K562 (cell line): ENCODE results near the gene TEX13C. TPM values are rescaled to one million over a fixed set of nuclear protein-coding genes. Genes with fewer than 3 reads are reported as not detected.

Experiments used
- ATAC-seq: fragments of 200-7000 bp; cut with Tn5 transposase; 3 replicates; pipeline ENCODE4 v1.9.1; 2020; ENCODE audit warnings: moderate library complexity
- BruUV-seq: library from RNA; stranded (reverse); fragments of 400-500 nt; replicated peaks from 2 replicates; lab custom pipeline; 2021; lab: Mats Ljungman, UMichigan
- CTCF ChIA-PET: fragments of 300-600 bp; formaldehyde crosslinking; extraction: SDS; loops from one replicate; lab custom pipeline; 2021; ENCODE audit warnings: low intra/inter-chr PET ratio; lab: Yijun Ruan, JAX
- POLR2A ChIA-PET: fragments of 300-600, 350-650 bp; sonication (Branson Sonifier 250); formaldehyde crosslinking; extraction: SDS; loops from one replicate; lab custom pipeline; 2021; ENCODE audit warnings: antibody characterized with exemption, inconsistent platforms; lab: Yijun Ruan, JAX
- DNase-seq, 4 experiments: peaks; one replicate each; pipeline versions ENCODE4 v3.0.0 to v3.0.0-alpha.2; 2011 to 2018; ENCODE audit warnings: low spot score in 3 of 4, mixed read lengths in 3 of 4; ENCODE audit errors: extremely low read depth in 1 of 4
- FAIRE-seq: peaks from 2 replicates; lab custom pipeline; 2011; peaks lifted over from hg19 to GRCh38; lab: Jason Lieb, UNC
- H2AFZ ChIP-seq: 2 replicates; pipeline ENCODE4 v1.6.0; 2011; ENCODE audit warnings: low read depth, low read length, control low read depth, inconsistent platforms
- H3K27ac ChIP-seq: fragments of 200-600 bp; 3 replicates; pipeline ENCODE4 v1.8.0; 2011; ENCODE audit warnings: low read depth, mild to moderate bottlenecking, control low read depth, inconsistent platforms, low read length, moderate library complexity, mixed read lengths; ENCODE audit errors: extremely low read depth
- H3K27me3 ChIP-seq, 2 experiments: fragments of 300-600 bp in 1 of 2; 2 replicates in 1 of 2; 3 replicates in 1 of 2; pipeline versions ENCODE4 v1.6.0 to v1.8.0; 2011; ENCODE audit warnings: inconsistent platforms in 2 of 2, low read length in 2 of 2, mild to moderate bottlenecking in 1 of 2, mixed read lengths in 1 of 2, moderate library complexity in 1 of 2; ENCODE audit not compliant: control insufficient read depth in 2 of 2, insufficient read depth in 2 of 2
- H3K36me3 ChIP-seq: fragments of 300-600 bp; 3 replicates; pipeline ENCODE4 v1.8.0; 2011; ENCODE audit warnings: mild to moderate bottlenecking, low read length, inconsistent platforms; ENCODE audit not compliant: control insufficient read depth, insufficient read depth
- H3K4me1 ChIP-seq, 2 experiments: fragments of 200-600 bp in 1 of 2; replicated peaks in 1 of 2; 2 replicates in 1 of 2; 3 replicates in 1 of 2; pipeline versions ENCODE4 v1.5.1 to v1.8.0; 2011; ENCODE audit warnings: inconsistent platforms in 2 of 2, low read length in 2 of 2, mild to moderate bottlenecking in 1 of 2, mixed read lengths in 1 of 2, moderate library complexity in 1 of 2; ENCODE audit not compliant: control insufficient read depth in 2 of 2, insufficient read depth in 2 of 2
- H3K4me2 ChIP-seq: 2 replicates; pipeline ENCODE4 v1.6.1; 2011; ENCODE audit warnings: low read length, control low read depth, inconsistent platforms, mixed read lengths; ENCODE audit not compliant: insufficient read depth
- H3K4me3 ChIP-seq: fragments of 200-600 bp; sonication (generic), shearing (Covaris generic); 2 replicates; pipeline ENCODE4 v1.5.1; 2016; ENCODE audit warnings: control low read depth, inconsistent platforms
- H3K79me2 ChIP-seq: fragments of 200-600 bp; 3 replicates; pipeline ENCODE4 v1.8.0; 2011; ENCODE audit warnings: low read length, inconsistent platforms; ENCODE audit not compliant: control insufficient read depth, insufficient read depth
- H3K9ac ChIP-seq, 2 experiments: 2 replicates each; pipeline versions ENCODE4 v1.6.0 to v1.6.1; 2011; ENCODE audit warnings: low read depth in 2 of 2, low read length in 2 of 2, control low read depth in 1 of 2, inconsistent platforms in 1 of 2, mild to moderate bottlenecking in 1 of 2, mixed read lengths in 1 of 2; ENCODE audit not compliant: insufficient read depth in 1 of 2
- H3K9me1 ChIP-seq: one replicate; pipeline ENCODE4 v1.6.0; 2011; ENCODE audit warnings: inconsistent platforms, mild to moderate bottlenecking, low read length, moderate library complexity; ENCODE audit not compliant: control insufficient read depth, insufficient read depth
- H3K9me3 ChIP-seq: replicated peaks from 2 replicates; pipeline ENCODE4 v1.5.1; 2011; ENCODE audit warnings: low read depth, low read length, inconsistent platforms; ENCODE audit not compliant: control insufficient read depth, insufficient read depth
- H4K20me1 ChIP-seq: replicated peaks from 2 replicates; pipeline ENCODE4 v1.6.1; 2011; ENCODE audit warnings: low read length, inconsistent platforms, mixed read lengths; ENCODE audit not compliant: control insufficient read depth, insufficient read depth
- ARID2 ChIP-seq: fragments of 450-650 bp; IDR thresholded peaks from 2 replicates; pipeline ENCODE4 v1.6.1; 2017; ENCODE audit warnings: antibody characterized with exemption, mild to moderate bottlenecking
- CBX8 ChIP-seq: fragments of 200-600 bp; sonication (generic); IDR thresholded peaks from 2 replicates; pipeline ENCODE4 v1.6.1; 2012; ENCODE audit warnings: borderline replicate concordance, mixed run types, low read depth, mild to moderate bottlenecking, moderate library complexity, mixed read lengths, low read length, control low read depth, inconsistent platforms; ENCODE audit not compliant: poor library complexity, severe bottlenecking; ENCODE audit errors: extremely low read depth
- ERF ChIP-seq: fragments of 450-650 bp; formaldehyde crosslinking; IDR thresholded peaks from 2 replicates; pipeline ENCODE4 v1.4.0; 2020; ENCODE audit warnings: mild to moderate bottlenecking, mixed read lengths
- HMGXB4 ChIP-seq: sonication (generic); formaldehyde crosslinking; IDR thresholded peaks from 2 replicates; pipeline ENCODE4 v1.8.1; 2023; ENCODE audit warnings: mild to moderate bottlenecking, missing genetic modification reagents
- KAT7 ChIP-seq: sonication (generic); formaldehyde crosslinking; IDR thresholded peaks from 2 replicates; pipeline ENCODE4 v1.8.0; 2022; ENCODE audit warnings: missing genetic modification reagents, mild to moderate bottlenecking, borderline replicate concordance
- KDM4B ChIP-seq, 2 experiments: fragments of 450-650 bp in 1 of 2; sonication (generic) in 1 of 2; IDR thresholded peaks; 2 replicates each; pipeline ENCODE4 v1.6.1; 2016 to 2017; ENCODE audit warnings: borderline replicate concordance in 2 of 2, antibody characterized with exemption in 1 of 2, low read depth in 1 of 2, mild to moderate bottlenecking in 1 of 2
- NFE2L1 ChIP-seq: fragments of 450-650 bp; IDR thresholded peaks from 2 replicates; pipeline ENCODE4 v1.6.1; 2016; ENCODE audit warnings: missing genetic modification characterization, low read depth, mild to moderate bottlenecking, missing compliant biosample characterization, moderate library complexity, borderline replicate concordance
- PHTF2 ChIP-seq: fragments of 250-450 bp; sonication (Bioruptor Pico); IDR thresholded peaks from 2 replicates; pipeline ENCODE4 v1.5.0; 2021; ENCODE audit warnings: mild to moderate bottlenecking
- PURB ChIP-seq: sonication (generic); formaldehyde crosslinking; IDR thresholded peaks from 2 replicates; pipeline ENCODE4 v1.9.0; 2021; ENCODE audit warnings: low read depth, mild to moderate bottlenecking, missing genetic modification reagents
- SIN3A ChIP-seq, 2 experiments: fragments of 150-350 bp in 1 of 2; IDR thresholded peaks; 2 replicates each; pipeline ENCODE4 v1.6.1; 2011 to 2016; ENCODE audit warnings: borderline replicate concordance in 2 of 2, low read depth in 2 of 2, low read length in 2 of 2, mild to moderate bottlenecking in 2 of 2, moderate library complexity in 2 of 2; ENCODE audit not compliant: control insufficient read depth in 1 of 2
- SOX6 ChIP-seq: fragments of 450-650 bp; IDR thresholded peaks from 2 replicates; pipeline ENCODE4 v1.6.1; 2014; ENCODE audit warnings: mild to moderate bottlenecking
- SRSF7 ChIP-seq: fragments of 200-400 bp; formaldehyde crosslinking; optimal IDR thresholded peaks from 2 replicates; pipeline ENCODE3; 2017; ENCODE audit warnings: mild to moderate bottlenecking, low read depth, low read length
- SRSF9 ChIP-seq: fragments of 200-400 bp; formaldehyde crosslinking; IDR thresholded peaks from 2 replicates; pipeline ENCODE4 v1.6.1; 2017; ENCODE audit warnings: low read depth, low read length, borderline replicate concordance
- STAT6 ChIP-seq: sonication (generic); formaldehyde crosslinking; IDR thresholded peaks from 2 replicates; pipeline ENCODE4 v1.8.1; 2023; ENCODE audit warnings: mild to moderate bottlenecking, missing genetic modification reagents
- ZKSCAN1 ChIP-seq: fragments of 150-350 bp; IDR thresholded peaks from 2 replicates; pipeline ENCODE4 v1.6.1; 2016; ENCODE audit warnings: low read depth, low read length
- ZNF197 ChIP-seq: fragments of 200-800 bp; sonication (Bioruptor generic); IDR thresholded peaks from 2 replicates; pipeline ENCODE4 v1.6.1; 2016; ENCODE audit warnings: low read depth, missing genetic modification characterization, missing compliant biosample characterization
- ZNF3 ChIP-seq: fragments of 250-450 bp; sonication (Bioruptor Pico); IDR thresholded peaks from 2 replicates; pipeline ENCODE4 v1.5.0; 2021; ENCODE audit warnings: mild to moderate bottlenecking, moderate library complexity
- WGBS: fragments of 100-300 bp; shearing (Covaris generic); methylation state at CpG from one replicate; pipeline ENCODE4 v1.1.6; 2016; ENCODE audit warnings: low coverage, mixed read lengths; ENCODE audit not compliant: insufficient coverage; ENCODE audit errors: missing lambda C conversion rate; 5-methylcytosine and 5-hydroxymethylcytosine counted together
- in situ Hi-C: fragments of 300-500 bp; cut with MboI; formaldehyde crosslinking; loops from 4 replicates; pipeline ENCODE4 v1.15.0; 2018; ENCODE audit warnings: inconsistent platforms, mixed read lengths
- intact Hi-C: fragments of 100-400 bp; cut with micrococcal nuclease; formaldehyde crosslinking; loops from 2 replicates; pipeline ENCODE4 v1.14.2; 2022
- polyA plus RNA-seq, 8 experiments: library from polyadenylated mRNA; depleted of rRNA in 4 of 8; stranded (reverse) in 5 of 8; unstranded in 3 of 8; fragments of >200 nt; fragmentation: Nextera tagmentation in 2 of 8; fragmentation: Illumina TruSeq in 1 of 8; extraction: Ambion mirVana in 2 of 8; extraction: Trizol in 1 of 8; gene quantifications; 2 replicates each; pipeline versions ENCODE4 v1.2.1 to v1.2.3, GENCODE V29; 2011 to 2014; ENCODE audit warnings: inconsistent platforms in 1 of 8, missing spikeins in 1 of 8
- total RNA-seq, 7 experiments: library from RNA; depleted of rRNA in 6 of 7; stranded (reverse); fragments of >200 nt in 6 of 7; fragmentation: Illumina TruSeq in 2 of 7; extraction: Trizol in 2 of 7; gene quantifications; 2 replicates each; pipeline versions ENCODE4 v1.2.1 to v1.2.3, GENCODE V29; 2011 to 2021; ENCODE audit warnings: low replicate concordance in 1 of 7

The TEX13C gene
- total and polyA plus RNA-seq, 9 of the 15 experiments (the other 6 are each of a cell fraction or from before 2014, with no cell fraction given) = not detected

- Histone ChIP-seq H3K79me2 (no peaks in the 10 kb centered on the region), H3K4me2 (no peak overlapping the region), H3K27me3 (no peaks in the 10 kb centered on the region), H3K9me1 (no peaks in the 10 kb centered on the region), H3K4me3 (no peak overlapping the region), H3K9ac (no peak overlapping the region), H3K36me3 (no peaks in the 10 kb centered on the region), H3K9me3 (no peaks in the 10 kb centered on the region), H3K27ac (no peak overlapping the region), H4K20me1 (no peaks in the 10 kb centered on the region), H2AFZ (no peak overlapping the region), H3K4me1 (peaks cover 0 to 2% of the 10 kb centered on the region in 2 experiments; a peak in 2 of 5 replicates)
- in situ Hi-C loops = no loop called here
- DNase-seq (no peak), ATAC-seq (no peak), FAIRE-seq (no peak)
- CTCF ChIA-PET = no interaction called here
- intact Hi-C loops = no loop called here
- POLR2A ChIA-PET = no interaction called here
- WGBS = 38% methylated on average over 1 of the region's 1 CpG
- no TSS peak for BruUV-seq
- TF ChIP-seq PURB (no peak), KDM4B (IDR thresholded peaks at IDR 0.05; ENCODE audit: borderline replicate concordance in 2 of 2, low read depth in 1 of 2) (no peak), SRSF7 (no peak), KAT7 (no peak), STAT6 (no peak), CBX8 (no peak), ZNF197 (CRISPR knock-in tag) (no peak), ERF (CRISPR knock-in tag) (no peak), ZKSCAN1 (no peak), NFE2L1 (no peak), ARID2 (no peak), ZNF3 (CRISPR knock-in tag) (no peak), HMGXB4 (CRISPR knock-in tag) (no peak), SRSF9 (no peak), SIN3A (IDR thresholded peaks at IDR 0.05; ENCODE audit: borderline replicate concordance in 2 of 2, control insufficient read depth in 1 of 2, low read depth in 2 of 2, low read length in 2 of 2) (no peak), PHTF2 (CRISPR knock-in tag) (no peak), SOX6 (no peak)
These were observed 30.5 kb upstream of the TEX13C start for GRCh38 chrX:125289209-125289608.
